ENCODE results near the gene PRKCA.

PRKCA gene

DNA sequence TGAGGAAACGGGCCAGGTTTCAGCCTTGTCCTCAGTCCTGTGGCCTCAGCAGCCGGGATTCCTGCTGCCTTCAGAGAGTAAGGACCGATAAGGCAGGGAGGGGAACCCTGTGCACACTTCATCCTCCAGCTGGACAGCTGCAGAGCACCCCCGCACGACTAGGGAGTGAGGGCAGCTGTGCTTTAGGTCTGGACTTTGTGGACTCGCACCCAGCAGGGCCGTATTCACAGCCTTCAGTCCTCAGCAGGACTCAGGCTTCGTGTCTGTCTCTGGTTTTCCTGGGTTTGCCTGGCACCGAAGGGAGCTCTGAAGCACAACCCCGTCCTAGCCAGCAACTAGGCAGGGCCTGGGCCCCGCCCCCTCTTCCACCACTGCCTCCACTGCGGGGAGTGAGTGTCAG is 486.7 kb downstream of the PRKCA start:
- TF ChIP-seq, protein P1, sequence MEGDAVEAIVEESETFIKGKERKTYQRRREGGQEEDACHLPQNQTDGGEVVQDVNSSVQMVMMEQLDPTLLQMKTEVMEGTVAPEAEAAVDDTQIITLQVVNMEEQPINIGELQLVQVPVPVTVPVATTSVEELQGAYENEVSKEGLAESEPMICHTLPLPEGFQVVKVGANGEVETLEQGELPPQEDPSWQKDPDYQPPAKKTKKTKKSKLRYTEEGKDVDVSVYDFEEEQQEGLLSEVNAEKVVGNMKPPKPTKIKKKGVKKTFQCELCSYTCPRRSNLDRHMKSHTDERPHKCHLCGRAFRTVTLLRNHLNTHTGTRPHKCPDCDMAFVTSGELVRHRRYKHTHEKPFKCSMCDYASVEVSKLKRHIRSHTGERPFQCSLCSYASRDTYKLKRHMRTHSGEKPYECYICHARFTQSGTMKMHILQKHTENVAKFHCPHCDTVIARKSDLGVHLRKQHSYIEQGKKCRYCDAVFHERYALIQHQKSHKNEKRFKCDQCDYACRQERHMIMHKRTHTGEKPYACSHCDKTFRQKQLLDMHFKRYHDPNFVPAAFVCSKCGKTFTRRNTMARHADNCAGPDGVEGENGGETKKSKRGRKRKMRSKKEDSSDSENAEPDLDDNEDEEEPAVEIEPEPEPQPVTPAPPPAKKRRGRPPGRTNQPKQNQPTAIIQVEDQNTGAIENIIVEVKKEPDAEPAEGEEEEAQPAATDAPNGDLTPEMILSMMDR (IDR thresholded peaks at IDR 0.05; ENCODE audit: insufficient read depth, low read length, missing control alignments), result no peak
- POLR2A ChIA-PET, result no interaction called here
- CTCF ChIA-PET, result interaction anchor here (0.6 kb wide), 1 partner anchor 412 kb away, joined by 3 read pairs; no protein-coding TSS in a partner anchor
- no peak for DNase-seq (ENCODE audit: low read depth, low spot score)
- H3K4me3 ChIP-seq (ENCODE audit: low read depth, low read length), result no peak overlapping the region

DNA sequence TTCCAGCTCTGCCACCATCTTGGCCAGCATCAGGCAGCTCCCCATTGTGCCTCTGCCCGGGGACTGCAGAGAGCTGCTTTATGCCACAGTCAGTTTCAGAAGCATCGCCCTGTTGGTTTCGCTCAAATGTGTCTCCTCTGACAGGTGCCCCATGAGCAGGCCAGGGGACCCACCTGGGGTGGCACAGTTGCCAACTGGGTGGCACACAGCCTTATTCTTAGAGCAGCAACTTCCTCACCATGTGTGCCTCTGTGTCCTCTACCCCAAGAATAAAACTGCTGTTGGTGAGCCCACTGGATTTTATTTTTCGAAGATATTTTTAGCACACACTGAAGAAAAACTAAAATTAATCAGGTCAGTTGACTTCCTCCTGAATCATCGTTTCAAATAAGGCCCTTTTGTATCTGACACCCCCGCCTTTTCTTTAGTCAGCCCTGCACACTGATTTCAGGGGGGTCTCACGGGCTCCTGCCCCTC is 487.6 kb downstream of the PRKCA start:
- ChIA-PET POLR2A (no interaction called here), CTCF (no interaction called here)
- H3K4me3 ChIP-seq (ENCODE audit: low read depth, low read length), result no peak overlapping the region
- no peak for DNase-seq (ENCODE audit: low read depth, low spot score)
- TF ChIP-seq, protein P1 (IDR thresholded peaks at IDR 0.05; ENCODE audit: insufficient read depth, low read length, missing control alignments), result no peak

DNA sequence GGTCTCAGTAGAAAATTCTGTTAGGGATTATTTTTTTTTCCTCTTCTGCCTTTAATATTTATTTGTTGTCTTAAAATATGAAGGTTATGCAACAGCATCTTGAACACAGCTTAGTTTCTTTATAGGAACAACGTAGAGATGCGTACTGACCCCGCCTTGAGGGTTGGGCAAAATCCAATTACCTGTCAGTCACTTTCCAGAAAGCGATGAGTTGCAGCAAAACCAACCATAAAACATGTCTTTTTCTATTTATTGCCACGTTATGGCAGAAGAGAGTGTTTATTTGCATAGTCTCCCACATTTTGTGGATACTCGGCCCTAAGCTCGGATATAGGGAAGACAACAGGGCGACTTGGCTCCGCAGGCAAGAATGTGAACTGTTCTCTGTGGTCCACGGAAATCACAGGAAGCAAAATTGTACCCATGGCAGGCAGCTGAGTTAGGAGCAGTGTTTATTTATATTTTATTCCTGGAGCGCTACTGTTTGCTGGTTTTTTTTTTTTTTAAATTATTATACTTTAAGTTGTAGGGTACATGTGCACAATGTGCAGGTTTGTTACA is 488.2 kb downstream of the PRKCA start:
- H3K4me3 ChIP-seq (ENCODE audit: low read depth, low read length), result no peak overlapping the region
- ChIA-PET POLR2A (no interaction called here), CTCF (no interaction called here)
- TF ChIP-seq, protein P1 (IDR thresholded peaks at IDR 0.05; ENCODE audit: insufficient read depth, low read length, missing control alignments), result no peak
- DNase-seq (ENCODE audit: low read depth, low spot score), result no peak

DNA sequence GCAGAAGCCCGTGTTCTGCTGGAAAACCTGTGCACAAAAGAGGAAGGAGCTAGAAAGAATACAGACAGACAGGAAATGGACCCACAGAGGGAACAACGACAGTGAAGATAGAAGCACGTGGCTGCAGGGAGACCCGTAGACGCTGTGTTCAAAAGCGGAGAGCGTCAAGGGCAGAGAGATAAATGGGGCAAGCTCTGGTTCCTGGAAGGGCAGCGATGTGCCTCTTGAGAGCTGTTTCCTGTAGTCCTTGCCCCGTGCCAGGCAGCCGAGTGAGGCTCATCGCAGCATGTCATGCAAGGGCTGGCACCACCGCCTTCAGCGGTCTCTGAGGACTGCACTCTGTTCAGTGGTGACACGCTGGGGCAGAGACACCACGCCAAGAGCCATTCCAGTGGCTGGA is 488.9 kb downstream of the PRKCA start:
- ChIA-PET CTCF (no interaction called here), POLR2A (no interaction called here)
- TF ChIP-seq, protein P1 (IDR thresholded peaks at IDR 0.05; ENCODE audit: insufficient read depth, low read length, missing control alignments), result no peak
- DNase-seq (ENCODE audit: low read depth, low spot score), result no peak
- H3K4me3 ChIP-seq (ENCODE audit: low read depth, low read length), result no peak overlapping the region

DNA sequence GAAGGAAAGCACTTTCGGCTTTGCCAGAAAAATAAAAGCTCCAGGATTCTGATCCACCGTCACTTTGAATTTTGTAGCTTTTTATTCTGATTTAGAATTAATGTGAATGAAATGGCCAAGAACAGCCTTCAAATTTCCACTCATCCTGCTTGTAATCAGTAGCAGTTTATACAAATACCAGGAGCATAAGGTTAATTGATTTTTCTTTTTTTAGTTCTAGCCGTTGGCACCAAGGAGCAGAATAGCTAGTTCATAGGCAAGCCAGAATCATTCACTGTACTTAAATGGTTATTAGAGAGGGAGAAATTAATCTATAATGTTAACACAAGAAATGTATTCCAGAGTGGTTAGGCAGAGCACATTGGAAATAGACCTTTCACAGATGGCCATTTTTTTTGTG is 491.4 kb downstream of the PRKCA start:
- POLR2A ChIA-PET, result no interaction called here
- CTCF ChIA-PET, result no interaction called here
- TF ChIP-seq, protein P1 (IDR thresholded peaks at IDR 0.05; ENCODE audit: insufficient read depth, low read length, missing control alignments), result no peak
- no peak for DNase-seq (ENCODE audit: low read depth, low spot score)
- H3K4me3 ChIP-seq (ENCODE audit: low read depth, low read length), result no peak overlapping the region

DNA sequence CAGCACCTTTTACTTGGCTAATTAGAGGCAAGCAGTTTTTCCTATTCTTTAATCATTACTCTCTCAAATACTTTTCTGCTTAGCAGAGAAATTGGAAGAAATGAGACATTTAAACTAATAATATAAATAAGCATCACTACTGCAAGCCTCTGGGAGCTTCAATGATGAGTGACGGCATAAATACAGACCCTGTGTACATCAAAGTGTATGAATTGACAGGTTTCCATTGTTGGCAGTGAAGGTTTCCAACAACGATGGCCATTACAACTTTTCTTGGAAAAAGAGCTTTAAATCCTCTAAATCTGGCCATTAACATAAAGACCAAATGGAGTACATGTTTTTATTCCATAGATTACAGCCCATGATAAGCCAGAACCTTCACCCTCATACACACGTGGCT is 493.1 kb downstream of the PRKCA start:
- ChIA-PET POLR2A (no interaction called here), CTCF (no interaction called here)
- DNase-seq (ENCODE audit: low read depth, low spot score), result no peak
- TF ChIP-seq, protein P1 (IDR thresholded peaks at IDR 0.05; ENCODE audit: insufficient read depth, low read length, missing control alignments), result no peak
- H3K4me3 ChIP-seq (ENCODE audit: low read depth, low read length), result no peak overlapping the region
